Small intestine (tissue), 7 donors: ENCODE results near the gene SANBR. TPM values are rescaled to one million over a fixed set of nuclear protein-coding genes. Genes with fewer than 3 reads are reported as not detected.
"Not testable (repeated sequence)": the region's sequence is repeated elsewhere in the genome, so short reads cannot be mapped to it uniquely, and the experiment has no call there.

ENCODE experiments used
- DNase-seq, 2 donors: peaks; one replicate each; pipeline versions ENCODE4 v3.0.0 to v3.0.0-alpha.2; 2013
- FAIRE-seq: peaks from 2 replicates; lab custom pipeline; 2012; peaks lifted over from hg19 to GRCh38; lab: Jason Lieb, UNC
- H3K27ac ChIP-seq, 3 donors: one replicate each; pipeline ENCODE4 v1.5.1; 2013; ENCODE audit warnings: low read length in 2 of 3, mild to moderate bottlenecking in 2 of 3, control low read depth in 1 of 3, inconsistent platforms in 1 of 3, low read depth in 1 of 3, moderate library complexity in 1 of 3
- H3K27me3 ChIP-seq, 3 donors: one replicate each; pipeline ENCODE4 v1.6.1; 2013; ENCODE audit warnings: low read length in 3 of 3, inconsistent platforms in 1 of 3; ENCODE audit not compliant: control insufficient read depth in 3 of 3, insufficient read depth in 3 of 3
- H3K36me3 ChIP-seq, 3 donors: one replicate each; pipeline ENCODE4 v1.6.1; 2013; ENCODE audit warnings: low read length in 3 of 3, inconsistent platforms in 1 of 3, low read depth in 1 of 3, mild to moderate bottlenecking in 1 of 3, moderate library complexity in 1 of 3; ENCODE audit not compliant: control insufficient read depth in 3 of 3, insufficient read depth in 2 of 3
- H3K4me1 ChIP-seq, 3 donors: one replicate each; pipeline ENCODE4 v1.6.1; 2013; ENCODE audit warnings: low read length in 2 of 3, inconsistent platforms in 1 of 3, low read depth in 1 of 3, mild to moderate bottlenecking in 1 of 3, moderate library complexity in 1 of 3; ENCODE audit not compliant: control insufficient read depth in 3 of 3, insufficient read depth in 2 of 3
- H3K4me3 ChIP-seq, 3 donors: one replicate each; pipeline ENCODE4 v1.5.1; 2013; ENCODE audit warnings: low read length in 3 of 3, control low read depth in 1 of 3, inconsistent platforms in 1 of 3, low read depth in 1 of 3, mild to moderate bottlenecking in 1 of 3, moderate library complexity in 1 of 3
- H3K9me3 ChIP-seq, 2 donors: one replicate each; pipeline ENCODE4 v1.6.1; 2013; ENCODE audit warnings: low read depth in 1 of 2, low read length in 1 of 2; ENCODE audit not compliant: control insufficient read depth in 2 of 2, insufficient read depth in 1 of 2
- WGBS, 3 donors: extraction: QIAGEN DNeasy Blood & Tissue Kit; methylation state at CpG; one replicate each; pipeline ENCODE4 v1.1.7; 2013; 5-methylcytosine and 5-hydroxymethylcytosine counted together
- polyA plus RNA-seq, 4 donors: library from polyadenylated mRNA; stranded (reverse) in 3 of 4; unstranded in 1 of 4; fragments of 200-250 nt in 3 of 4; fragments of 120-200 nt in 1 of 4; gene quantifications; one replicate each; pipeline versions ENCODE4 v1.2.1 to v1.2.3, GENCODE V29; 2013
- donor health status: healthy with polysubstance abuse.
- donor health status: control.
- donor health status: control.
- donor health status: Bipolar disorder and iron deficiency.
- donor health status: healthy.

SANBR gene
- polyA plus RNA-seq, 4 donors = 1.9 to 12.0 (median 5.0) TPM

- Histone ChIP-seq H3K27ac (no peak overlapping the region), H3K4me1 (peaks cover 0 to 3% (median 0%) of the 10 kb centered on the region in 3 donors), H3K4me3 (no peak overlapping the region), H3K27me3 (no peaks in the 10 kb centered on the region), H3K9me3 (peaks cover 0 to 16% of the 10 kb centered on the region in 2 donors), H3K36me3 (peaks cover 0 to 32% (median 4%) of the 10 kb centered on the region in 3 donors)
- DNase-seq (no peak), FAIRE-seq (no peak)
- WGBS, 3 donors = 83 to 93% (median 85%) methylated on average over 6 of the region's 6 CpGs
Measured at GRCh38 chr2:61021228-61021660, 44.4 kb upstream of the SANBR start.

- WGBS, 3 donors = 84 to 96% (median 87%) methylated on average over 4 of the region's 4 CpGs
- no peak overlapping the region for H3K27ac ChIP-seq
- H3K27me3 ChIP-seq = no peaks in the 10 kb centered on the region
- H3K36me3 ChIP-seq = peaks cover 0 to 42% (median 9%) of the 10 kb centered on the region in 3 donors
- H3K4me1 ChIP-seq = peaks cover 0 to 3% (median 0%) of the 10 kb centered on the region in 3 donors
- peaks cover 0 to 16% of the 10 kb centered on the region in 2 donors for H3K9me3 ChIP-seq
- no peak overlapping the region for H3K4me3 ChIP-seq
- FAIRE-seq = no peak
- no peak for DNase-seq
Measured at GRCh38 chr2:61023670-61024069, 42.0 kb upstream of the SANBR start.

- Histone ChIP-seq H3K27me3 (no peaks in the 10 kb centered on the region), H3K9me3 (peaks cover 1 to 11% of the 10 kb centered on the region in 2 donors), H3K4me3 (no peak overlapping the region), H3K36me3 (peaks cover 6 to 38% (median 23%) of the 10 kb centered on the region in 3 donors), H3K4me1 (no peaks in the 10 kb centered on the region), H3K27ac (no peak overlapping the region)
- DNase-seq (no peak), FAIRE-seq (no peak)
- WGBS, 3 donors = 95 to 98% (median 97%) methylated on average over 3 of the region's 3 CpGs
Measured at GRCh38 chr2:61029533-61029932, 36.1 kb upstream of the SANBR start.

- not testable (repeated sequence) for H3K4me3 ChIP-seq, H3K27ac ChIP-seq, FAIRE-seq, DNase-seq, H3K27me3 ChIP-seq, H3K4me1 ChIP-seq
- WGBS, 3 donors = 94 to 97% (median 97%) methylated on average over 9 of the region's 9 CpGs
- Histone ChIP-seq H3K9me3 (peaks cover 1 to 23% of the 10 kb centered on the region in 2 donors), H3K36me3 (peaks cover 6 to 31% (median 19%) of the 10 kb centered on the region in 3 donors)
Measured at GRCh38 chr2:61034592-61034991, 31.1 kb upstream of the SANBR start.

- DNase-seq, H3K4me1 ChIP-seq, FAIRE-seq, H3K4me3 ChIP-seq, H3K27me3 ChIP-seq, H3K27ac ChIP-seq: not testable (repeated sequence)
- Histone ChIP-seq H3K36me3 (peaks cover 3 to 24% (median 10%) of the 10 kb centered on the region in 3 donors), H3K9me3 (peaks cover 1 to 23% of the 10 kb centered on the region in 2 donors)
- WGBS, 3 donors = 96 to 100% (median 98%) methylated on average over 2 of the region's 2 CpGs
Measured at GRCh38 chr2:61036643-61037042, 29.0 kb upstream of the SANBR start.

- H3K36me3 ChIP-seq = peaks cover 2 to 12% (median 3%) of the 10 kb centered on the region in 3 donors
- H3K27ac ChIP-seq = no peak overlapping the region
- WGBS, 3 donors = 76 to 90% (median 85%) methylated on average over 3 of the region's 3 CpGs
- FAIRE-seq (no peak), DNase-seq (no peak)
- H3K9me3 ChIP-seq = no peaks in the 10 kb centered on the region
- H3K27me3 ChIP-seq = no peaks in the 10 kb centered on the region
- no peak overlapping the region for H3K4me3 ChIP-seq
- H3K4me1 ChIP-seq = no peaks in the 10 kb centered on the region
Measured at GRCh38 chr2:61042807-61043206, 22.9 kb upstream of the SANBR start.

- WGBS, 3 donors = 71 to 81% (median 72%) methylated on average over 4 of the region's 4 CpGs
- H3K9me3 ChIP-seq = no peaks in the 10 kb centered on the region
- H3K27me3 ChIP-seq = no peaks in the 10 kb centered on the region
- no peaks in the 10 kb centered on the region for H3K4me1 ChIP-seq
- H3K4me3 ChIP-seq = no peak overlapping the region
- peaks cover 3 to 19% (median 6%) of the 10 kb centered on the region in 3 donors for H3K36me3 ChIP-seq
- H3K27ac ChIP-seq = no peak overlapping the region
- DNase-seq = no peak
- no peak for FAIRE-seq
Measured at GRCh38 chr2:61044636-61045035, 21.0 kb upstream of the SANBR start.

GRCh38 chr2:61045226-61045625, 20.4 kb upstream of the SANBR start:
- no peak overlapping the region for H3K4me3 ChIP-seq
- FAIRE-seq (no peak), DNase-seq (no peak)
- no peaks in the 10 kb centered on the region for H3K4me1 ChIP-seq
- WGBS, 3 donors = 72 to 92% (median 90%) methylated on average over 2 of the region's 2 CpGs
- H3K36me3 ChIP-seq = peaks cover 3 to 19% (median 6%) of the 10 kb centered on the region in 3 donors
- no peaks in the 10 kb centered on the region for H3K27me3 ChIP-seq
- H3K27ac ChIP-seq = no peak overlapping the region
- no peaks in the 10 kb centered on the region for H3K9me3 ChIP-seq

GRCh38 chr2:61045999-61046398, 19.7 kb upstream of the SANBR start:
- peak; percentile 55 for FAIRE-seq

More at GRCh38 chr2:61045999-61046398, 19.7 kb upstream of the SANBR start:
- H3K27ac ChIP-seq = no peak overlapping the region
- H3K4me1 ChIP-seq = no peaks in the 10 kb centered on the region
- H3K27me3 ChIP-seq = no peaks in the 10 kb centered on the region
- no peaks in the 10 kb centered on the region for H3K9me3 ChIP-seq
- no peak for DNase-seq
- 51 to 73% (median 70%) methylated on average over 4 of the region's 4 CpGs for WGBS, 3 donors
- peaks cover 3 to 21% (median 6%) of the 10 kb centered on the region in 3 donors for H3K36me3 ChIP-seq
- no peak overlapping the region for H3K4me3 ChIP-seq
